Neural progenitor cell (in vitro differentiated cells): ENCODE results near the gene FITM2. TPM values are rescaled to one million over a fixed set of nuclear protein-coding genes. Genes with fewer than 3 reads are reported as not detected.

Source experiments
- DNase-seq: peaks from one replicate; pipeline ENCODE4 v3.0.0-alpha.2; 2016; ENCODE audit warnings: low spot score
- H2AFZ ChIP-seq: fragments of 200-600 bp; sonication (generic); replicated peaks from 2 replicates; pipeline ENCODE4 v1.6.1; 2016; ENCODE audit warnings: antibody characterized with exemption
- H3F3A ChIP-seq: fragments of 200-600 bp; sonication (generic); 2 replicates; pipeline ENCODE4 v1.6.1; 2016; ENCODE audit warnings: antibody characterized with exemption, low read depth
- H3K27ac ChIP-seq: fragments of 200-600 bp; sonication (generic); 2 replicates; pipeline ENCODE4 v1.5.1; 2016; ENCODE audit warnings: mild to moderate bottlenecking
- H3K27me3 ChIP-seq: fragments of 200-600 bp; sonication (generic); 2 replicates; pipeline ENCODE4 v1.6.1; 2016; ENCODE audit warnings: mild to moderate bottlenecking, moderate library complexity
- H3K36me3 ChIP-seq: fragments of 200-600 bp; sonication (generic); 2 replicates; pipeline ENCODE4 v1.5.1; 2016
- H3K4me1 ChIP-seq: fragments of 200-600 bp; sonication (generic); 2 replicates; pipeline ENCODE4 v1.6.1; 2016; ENCODE audit warnings: mixed run types
- H3K4me2 ChIP-seq: fragments of 200-600 bp; sonication (generic); 2 replicates; pipeline ENCODE4 v1.6.1; 2016
- H3K4me3 ChIP-seq: fragments of 200-600 bp; sonication (generic); 2 replicates; pipeline ENCODE4 v1.5.1; 2016
- H3K79me2 ChIP-seq: fragments of 200-600 bp; sonication (generic); 2 replicates; pipeline ENCODE4 v1.6.1; 2016; ENCODE audit warnings: low read depth
- H3K9ac ChIP-seq: fragments of 200-600 bp; sonication (generic); 2 replicates; pipeline ENCODE4 v1.6.1; 2016
- H3K9me3 ChIP-seq: fragments of 200-600 bp; sonication (generic); 2 replicates; pipeline ENCODE4 v1.5.1; 2016; ENCODE audit warnings: low read depth
- H4K20me1 ChIP-seq: fragments of 200-600 bp; sonication (generic); 2 replicates; pipeline ENCODE4 v1.6.1; 2016; ENCODE audit warnings: low read depth
- H3K27ac Mint-ChIP-seq: 3 replicates; pipeline ENCODE4 v1.8.0; 2021; ENCODE audit warnings: mixed read lengths
- H3K27me3 Mint-ChIP-seq: 2 replicates; pipeline ENCODE4 v1.8.0; 2022; ENCODE audit warnings: low read depth, mild to moderate bottlenecking, inconsistent platforms, moderate library complexity, mixed read lengths; ENCODE audit not compliant: insufficient read depth
- H3K36me3 Mint-ChIP-seq: 3 replicates; pipeline ENCODE4 v1.8.0; 2021; ENCODE audit warnings: mixed read lengths
- H3K4me1 Mint-ChIP-seq: 3 replicates; pipeline ENCODE4 v1.8.0; 2021; ENCODE audit warnings: mixed read lengths
- H3K4me3 Mint-ChIP-seq: 3 replicates; pipeline ENCODE4 v1.8.0; 2021; ENCODE audit warnings: mild to moderate bottlenecking, moderate library complexity, mixed read lengths
- H3K9me3 Mint-ChIP-seq: 3 replicates; pipeline ENCODE4 v1.8.0; 2020; ENCODE audit warnings: mixed read lengths
- CTCF ChIP-seq: fragments of 200-600 bp; sonication (generic); IDR thresholded peaks from 2 replicates; pipeline ENCODE4 v1.5.1; 2017; ENCODE audit warnings: antibody characterized with exemption, mild to moderate bottlenecking
- EZH2 ChIP-seq: fragments of 200-600 bp; sonication (generic); IDR thresholded peaks from 2 replicates; pipeline ENCODE4 v1.6.1; 2017; ENCODE audit warnings: antibody characterized with exemption, mild to moderate bottlenecking, moderate library complexity
- EZH2phosphoT487 ChIP-seq: fragments of 200-600 bp; sonication (generic); IDR thresholded peaks from 2 replicates; pipeline ENCODE4 v1.6.1; 2017; ENCODE audit warnings: antibody characterized with exemption
- total RNA-seq: library from RNA; depleted of rRNA; stranded (reverse); fragments of >200 nt; gene quantifications from 2 replicates; pipeline ENCODE4 v1.2.3, GENCODE V29; 2015; ENCODE audit warnings: low replicate concordance

The FITM2 gene
- total RNA-seq, 1 donor from 2014 or later: 1.4 TPM

- Histone ChIP-seq H3K27me3 (no peaks in the 10 kb centered on the region), H4K20me1 (no peaks in the 10 kb centered on the region), H3K9me3 (no peaks in the 10 kb centered on the region), H3K79me2 (no peaks in the 10 kb centered on the region), H3K9ac (no peak within 1 kb of the TSS), H3K4me1 (peaks cover 8% of the 10 kb centered on the region), H3K27ac (no peak within 1 kb of the TSS), H2AFZ (peak within 1 kb of the TSS; percentile 73), H3K36me3 (no peaks in the 10 kb centered on the region), H3K4me3 (peak within 1 kb of the TSS; percentile 27), H3F3A (no peaks in the 10 kb centered on the region), H3K4me2 (peak within 1 kb of the TSS; percentile 72)
- no peaks in the 10 kb centered on the region for H3K9me3 Mint-ChIP-seq
- H3K4me1 Mint-ChIP-seq: peaks cover 16% of the 10 kb centered on the region
- peak within 1 kb of the TSS; percentile 39 for H3K4me3 Mint-ChIP-seq
- TF ChIP-seq CTCF (no peak), EZH2 (no peak), EZH2phosphoT487 (no peak)
- H3K27me3 Mint-ChIP-seq: peaks cover 6% of the 10 kb centered on the region
- H3K36me3 Mint-ChIP-seq: no peaks in the 10 kb centered on the region
- no peak for DNase-seq
- H3K27ac Mint-ChIP-seq: peak within 1 kb of the TSS; percentile 5
Observed at GRCh38 chr20:44336725-44337380, 25.9 kb upstream of the FITM2 start, which contains the start of gene R3HDML. TSS of gene R3HDML (plus strand) at chr20:44337043. CDS start at chr20:44337158, 115 bp downstream.

- Histone ChIP-seq H3K9ac (no peak overlapping the region), H3K36me3 (no peaks in the 10 kb centered on the region), H2AFZ (peak overlapping the region; percentile 73), H3K4me1 (peaks cover 8% of the 10 kb centered on the region), H3F3A (no peaks in the 10 kb centered on the region), H3K27me3 (no peaks in the 10 kb centered on the region), H4K20me1 (no peaks in the 10 kb centered on the region), H3K4me2 (peak overlapping the region; percentile 72), H3K4me3 (peak overlapping the region; percentile 27), H3K9me3 (no peaks in the 10 kb centered on the region), H3K79me2 (no peaks in the 10 kb centered on the region), H3K27ac (no peak overlapping the region)
- peaks cover 11% of the 10 kb centered on the region for H3K27me3 Mint-ChIP-seq
- H3K4me1 Mint-ChIP-seq: peaks cover 16% of the 10 kb centered on the region
- TF ChIP-seq CTCF: no peak
- TF ChIP-seq EZH2phosphoT487: no peak
- no peak for TF ChIP-seq EZH2
- H3K9me3 Mint-ChIP-seq: no peaks in the 10 kb centered on the region
- no peaks in the 10 kb centered on the region for H3K36me3 Mint-ChIP-seq
- H3K27ac Mint-ChIP-seq: peak overlapping the region; percentile 5
- H3K4me3 Mint-ChIP-seq: peak overlapping the region; percentile 39
- DNase-seq: peak; percentile 67
Observed at GRCh38 chr20:44336086-44336485, 25.1 kb upstream of the FITM2 start.

GRCh38 chr20:44335675-44336074 lies 24.7 kb upstream of the FITM2 start:
- Histone ChIP-seq H4K20me1 (no peaks in the 10 kb centered on the region), H3K4me3 (peak overlapping the region; percentile 27), H3K9me3 (no peaks in the 10 kb centered on the region), H3K4me2 (peak overlapping the region; percentile 72), H3K27ac (no peak overlapping the region), H3K27me3 (no peaks in the 10 kb centered on the region), H2AFZ (peak overlapping the region; percentile 73), H3K79me2 (no peaks in the 10 kb centered on the region), H3K36me3 (no peaks in the 10 kb centered on the region), H3K4me1 (peaks cover 8% of the 10 kb centered on the region), H3K9ac (no peak overlapping the region), H3F3A (no peaks in the 10 kb centered on the region)
- Mint-ChIP-seq H3K9me3 (no peaks in the 10 kb centered on the region), H3K36me3 (no peaks in the 10 kb centered on the region), H3K27ac (no peak overlapping the region), H3K4me3 (peak overlapping the region; percentile 35), H3K4me1 (peaks cover 16% of the 10 kb centered on the region), H3K27me3 (peaks cover 12% of the 10 kb centered on the region)
- no peak for DNase-seq
- TF ChIP-seq CTCF: no peak
- TF ChIP-seq EZH2phosphoT487: no peak
